ENCODE results near the gene MATN3.
A peak's percentile ranks its signal among the peaks of the same experiment; 100 is the strongest.

MATN3 gene

DNA sequence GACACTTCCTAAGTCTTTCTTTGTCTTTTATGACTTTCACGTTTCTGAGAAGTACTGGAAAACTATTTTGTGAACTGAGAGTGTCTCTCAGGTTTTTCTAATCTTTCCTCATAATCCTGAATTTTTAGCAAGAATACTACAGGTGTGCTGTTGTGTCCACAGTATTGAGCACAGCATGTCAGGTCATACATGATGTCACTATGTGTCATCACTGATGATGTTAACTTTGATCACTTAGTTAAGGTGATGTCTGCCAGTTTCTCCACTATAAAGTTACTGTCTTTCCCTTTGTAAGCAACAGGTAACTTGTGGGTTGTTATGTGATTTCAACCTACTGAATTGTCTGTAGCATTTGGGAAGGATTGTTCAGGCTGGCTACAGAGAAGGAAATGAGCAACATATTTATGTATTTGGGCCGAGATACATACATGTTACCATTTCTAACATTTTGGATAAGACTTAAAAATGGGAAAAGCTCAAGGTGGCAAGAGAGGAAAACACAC lies 11.1 kb downstream of the MATN3 start:
- no peak for DNase-seq (ENCODE audit: low read depth in 2 of 2)

DNA sequence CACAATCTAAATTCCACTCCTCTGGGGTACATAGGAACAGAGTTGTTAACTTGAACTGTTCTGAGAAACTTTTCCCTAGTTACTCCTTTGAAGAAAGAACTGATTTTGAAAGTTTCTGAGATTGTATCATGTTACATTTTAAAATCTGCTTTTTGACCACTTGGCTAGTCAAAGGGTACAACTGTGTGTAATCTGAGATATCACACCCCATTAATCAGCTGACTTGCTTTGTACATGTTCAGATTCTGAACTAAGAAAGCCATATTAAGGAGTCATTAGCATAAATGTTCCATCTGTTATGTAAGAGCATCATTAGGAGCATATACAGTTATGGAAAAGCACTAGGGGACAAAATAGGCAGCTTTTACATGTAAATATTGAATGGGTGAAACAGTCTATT lies 18.7 kb downstream of the MATN3 start:
- DNase-seq (ENCODE audit: low read depth in 2 of 2) = no peak

DNA sequence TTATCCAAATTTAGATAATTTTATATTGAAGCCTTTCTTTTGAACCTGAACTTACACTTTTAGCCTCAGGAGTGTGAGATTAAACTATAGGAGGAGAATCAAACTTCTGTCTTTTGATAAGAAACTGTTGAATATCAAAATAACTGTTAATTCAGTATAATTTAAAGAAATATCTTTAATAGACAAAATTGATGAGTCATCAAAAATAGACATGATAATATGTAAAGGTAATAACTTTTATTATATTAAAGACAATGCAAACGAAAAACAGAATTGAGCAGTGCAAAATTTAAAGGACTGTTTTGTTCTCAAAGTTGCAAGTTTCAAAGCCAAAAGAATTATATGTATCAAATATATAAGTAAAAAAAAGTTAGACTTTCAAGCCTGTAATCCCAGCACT lies 20.6 kb downstream of the MATN3 start:
- no peak for DNase-seq (ENCODE audit: low read depth in 2 of 2)

DNA sequence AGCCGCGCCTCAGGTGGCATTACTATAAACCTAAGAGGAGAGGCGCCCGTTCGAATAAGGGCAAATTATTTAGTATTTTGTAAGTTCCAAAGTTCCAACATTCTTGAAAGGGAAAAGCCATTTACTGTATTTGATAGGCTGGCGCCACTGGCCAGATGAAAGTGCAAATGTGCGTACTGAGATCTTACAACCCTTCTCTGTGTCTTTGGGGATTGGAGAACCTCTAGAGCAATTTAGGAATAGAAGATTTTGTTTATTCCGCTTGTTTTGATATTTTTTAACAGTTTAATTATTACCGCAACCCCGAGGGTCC lies 22.1 kb downstream of the MATN3 start:
- no peak for DNase-seq (ENCODE audit: low read depth in 2 of 2)

DNA sequence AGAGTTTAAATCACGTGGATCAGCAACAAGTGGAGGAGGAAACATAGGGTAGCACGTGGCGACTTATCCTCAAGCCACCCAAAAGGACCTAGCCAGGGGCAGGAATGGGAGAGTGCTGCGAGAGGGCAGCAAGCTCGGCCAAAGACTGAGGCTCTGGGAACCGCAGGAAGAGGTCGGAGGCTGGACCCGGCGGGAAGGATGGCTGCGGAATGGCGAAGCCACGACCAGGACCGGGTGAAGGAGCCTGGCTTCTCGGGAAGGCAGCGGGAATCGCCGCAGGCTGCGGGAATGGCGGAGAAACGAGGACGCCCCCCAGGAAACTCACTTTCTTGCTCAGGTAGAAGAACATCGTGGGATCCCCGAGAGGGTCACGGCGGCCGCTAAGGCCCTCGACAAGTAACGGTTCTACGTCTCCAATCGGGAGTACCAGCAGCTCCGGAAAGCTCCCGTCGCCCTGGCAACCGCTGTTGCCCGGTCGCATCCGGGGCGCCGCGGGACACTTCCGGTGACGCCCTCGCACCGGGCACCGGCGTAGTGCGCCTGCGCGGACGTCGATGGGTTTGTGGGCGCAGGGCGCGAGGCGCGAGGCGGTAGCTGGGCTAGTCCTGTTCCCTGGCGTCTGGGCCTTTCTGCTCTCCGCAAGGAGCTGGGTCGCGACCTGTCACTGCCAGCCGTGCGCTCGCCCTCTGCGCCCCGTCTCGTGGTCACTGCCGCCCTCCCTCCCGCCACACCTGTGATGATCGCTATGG lies 22.6 kb downstream of the MATN3 start, which contains the start of gene WDR35:
Gene WDR35, minus strand, starts transcription at position 439 of the 749 bp plus-strand sequence. Its CDS starts 90 bp downstream, at position 349.
- peak; percentile 89 to 93 for DNase-seq (ENCODE audit: low read depth in 2 of 2)

DNA sequence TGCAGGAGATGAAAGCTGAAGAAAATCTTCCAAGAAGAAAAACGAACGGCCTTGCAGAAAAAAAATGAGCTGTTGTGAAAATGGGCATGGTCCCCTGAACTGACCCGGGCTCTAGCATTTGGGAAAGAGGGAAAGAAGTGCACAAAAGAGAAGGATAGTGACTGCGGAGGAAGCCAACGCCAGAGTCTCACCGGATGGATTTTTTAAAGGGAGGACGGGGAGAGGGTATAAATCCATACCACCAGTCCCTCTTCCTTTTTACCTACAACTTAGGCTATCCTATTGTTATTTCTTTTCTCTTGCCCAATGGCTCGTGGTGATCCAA lies 23.2 kb downstream of the MATN3 start:
- no peak for DNase-seq (ENCODE audit: low read depth in 2 of 2)

DNA sequence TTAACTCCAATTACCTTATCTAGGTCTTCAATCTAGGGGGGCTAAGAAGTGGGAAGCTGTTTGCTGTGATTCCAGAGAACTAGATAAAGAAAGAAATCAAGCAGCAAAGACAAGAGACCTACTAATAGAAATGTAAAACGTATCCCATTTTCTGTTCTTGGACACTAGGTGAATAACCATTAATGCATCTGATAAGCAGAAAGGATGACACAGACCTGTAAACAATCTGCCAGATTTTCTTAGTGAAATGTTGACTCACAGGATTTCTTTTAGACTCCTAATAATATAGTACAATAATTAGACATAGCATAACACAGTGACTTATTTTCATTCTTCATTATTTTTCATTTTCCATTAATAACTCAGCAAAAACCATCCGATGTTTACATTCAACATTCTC lies 23.9 kb downstream of the MATN3 start:
- no peak for DNase-seq (ENCODE audit: low read depth in 2 of 2)

DNA sequence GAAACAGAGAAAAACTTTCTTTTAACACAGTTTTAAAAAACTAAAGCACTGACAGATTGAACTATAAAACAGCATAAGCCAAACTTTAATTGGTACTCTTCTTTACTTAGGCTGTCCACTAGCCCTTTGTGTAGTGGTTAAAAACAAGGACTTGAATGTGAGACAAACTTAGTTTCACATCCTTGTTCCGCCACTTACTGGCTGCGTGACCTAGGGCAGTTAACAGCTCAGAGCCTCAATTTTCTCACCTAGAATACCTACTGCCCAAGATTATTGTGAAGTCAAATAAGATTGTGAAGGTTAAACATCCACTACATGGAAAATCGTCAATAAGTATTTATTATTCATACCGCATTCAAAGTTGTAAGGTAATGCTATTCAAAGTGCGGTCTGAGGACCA lies 24.5 kb downstream of the MATN3 start:
- DNase-seq (ENCODE audit: low read depth in 2 of 2) = no peak

DNA sequence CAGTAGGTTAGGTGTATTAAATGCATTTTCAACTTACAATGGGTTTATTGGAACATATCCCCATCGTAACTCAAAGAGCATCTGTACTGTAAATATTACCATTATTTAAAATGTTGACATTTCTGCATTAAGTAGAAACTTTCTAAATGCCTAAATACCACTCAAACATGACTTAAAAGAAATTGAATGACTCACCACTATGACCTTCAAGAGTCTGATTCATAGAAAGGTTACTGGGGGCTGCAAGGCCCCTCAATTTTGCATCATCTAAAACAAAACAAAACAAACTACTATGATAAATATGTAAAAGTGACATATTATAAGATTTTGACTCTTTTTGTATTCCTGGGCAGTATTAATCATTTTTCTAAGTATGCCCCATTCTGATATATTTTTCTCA lies 30.2 kb downstream of the MATN3 start:
- DNase-seq (ENCODE audit: low read depth in 2 of 2) = no peak

DNA sequence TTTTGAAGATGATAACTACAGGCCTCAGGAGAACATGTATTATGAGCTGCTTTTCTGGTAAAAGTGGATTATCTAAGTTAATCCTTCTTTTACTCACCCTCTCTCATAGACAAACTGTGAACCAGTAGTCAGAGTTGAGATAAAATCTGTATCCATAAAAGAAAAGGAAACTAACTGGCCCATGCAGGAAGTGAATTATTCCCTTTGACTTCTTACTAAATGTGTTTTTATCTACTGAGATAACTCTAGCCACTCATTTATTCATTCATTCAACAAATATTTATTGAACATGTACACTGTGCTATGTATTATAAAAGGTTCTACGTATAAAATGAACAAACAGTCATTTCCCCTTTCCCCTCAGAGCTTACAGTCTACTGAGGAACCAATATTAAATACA lies 32.5 kb downstream of the MATN3 start:
- DNase-seq (ENCODE audit: low read depth in 2 of 2) = no peak

DNA sequence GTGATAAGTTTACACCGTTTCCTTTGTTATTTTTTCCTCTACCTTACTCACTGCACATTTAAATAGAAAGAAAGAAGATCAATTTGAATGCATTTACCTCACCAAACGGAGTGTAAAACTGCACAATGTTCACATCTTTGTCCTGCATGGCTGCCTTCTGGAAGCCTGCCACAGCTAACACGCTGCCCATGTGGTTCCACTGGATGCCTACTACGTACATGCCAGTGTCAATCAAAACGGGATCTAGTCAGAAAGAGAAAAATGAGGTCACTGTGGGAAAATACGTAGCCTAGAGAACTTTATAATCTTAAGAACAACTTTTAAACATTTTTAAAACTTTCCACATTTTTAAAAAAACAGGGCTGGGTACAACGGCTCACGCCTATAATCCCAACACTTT lies 39.0 kb downstream of the MATN3 start:
- DNase-seq (ENCODE audit: low read depth in 2 of 2) = no peak

DNA sequence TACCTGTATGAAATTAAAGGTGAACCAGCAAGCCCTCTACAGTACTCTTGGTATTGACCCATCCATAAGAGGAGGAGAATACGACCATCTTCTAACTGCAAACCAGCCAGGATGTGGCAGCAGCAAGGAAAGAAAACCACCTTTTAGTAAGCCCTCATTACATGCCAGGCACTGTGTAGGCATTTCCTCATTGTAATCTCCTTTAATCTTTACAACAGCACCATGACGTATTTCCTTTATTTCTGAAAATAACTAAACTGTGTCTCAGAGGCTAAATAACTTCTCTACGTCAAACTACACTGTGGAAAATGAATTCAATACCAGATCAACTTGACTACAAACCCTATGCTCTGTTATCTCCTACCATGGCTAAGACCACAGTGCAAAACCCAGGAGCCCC lies 40.8 kb downstream of the MATN3 start:
- DNase-seq (ENCODE audit: low read depth in 2 of 2) = no peak

DNA sequence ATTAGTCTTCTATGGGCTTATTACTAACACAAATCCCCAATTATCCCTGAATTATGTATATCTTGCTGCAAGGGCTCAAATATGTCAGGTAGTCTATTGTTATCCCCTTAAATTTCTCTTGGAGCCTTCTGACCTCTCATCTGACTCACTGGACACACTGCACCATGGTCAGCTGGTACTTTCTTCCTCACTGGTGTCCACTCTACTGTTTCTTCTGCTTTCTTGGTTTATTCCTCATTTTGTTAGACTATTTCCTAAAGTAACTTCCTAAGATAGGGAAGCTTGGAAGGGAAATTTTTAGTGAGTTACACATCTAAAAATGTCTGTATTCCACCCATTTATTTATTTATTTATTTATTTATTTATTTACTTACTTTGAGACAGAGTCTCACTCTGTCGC lies 49.1 kb downstream of the MATN3 start:
- no peak for DNase-seq (ENCODE audit: low read depth in 2 of 2)

DNA sequence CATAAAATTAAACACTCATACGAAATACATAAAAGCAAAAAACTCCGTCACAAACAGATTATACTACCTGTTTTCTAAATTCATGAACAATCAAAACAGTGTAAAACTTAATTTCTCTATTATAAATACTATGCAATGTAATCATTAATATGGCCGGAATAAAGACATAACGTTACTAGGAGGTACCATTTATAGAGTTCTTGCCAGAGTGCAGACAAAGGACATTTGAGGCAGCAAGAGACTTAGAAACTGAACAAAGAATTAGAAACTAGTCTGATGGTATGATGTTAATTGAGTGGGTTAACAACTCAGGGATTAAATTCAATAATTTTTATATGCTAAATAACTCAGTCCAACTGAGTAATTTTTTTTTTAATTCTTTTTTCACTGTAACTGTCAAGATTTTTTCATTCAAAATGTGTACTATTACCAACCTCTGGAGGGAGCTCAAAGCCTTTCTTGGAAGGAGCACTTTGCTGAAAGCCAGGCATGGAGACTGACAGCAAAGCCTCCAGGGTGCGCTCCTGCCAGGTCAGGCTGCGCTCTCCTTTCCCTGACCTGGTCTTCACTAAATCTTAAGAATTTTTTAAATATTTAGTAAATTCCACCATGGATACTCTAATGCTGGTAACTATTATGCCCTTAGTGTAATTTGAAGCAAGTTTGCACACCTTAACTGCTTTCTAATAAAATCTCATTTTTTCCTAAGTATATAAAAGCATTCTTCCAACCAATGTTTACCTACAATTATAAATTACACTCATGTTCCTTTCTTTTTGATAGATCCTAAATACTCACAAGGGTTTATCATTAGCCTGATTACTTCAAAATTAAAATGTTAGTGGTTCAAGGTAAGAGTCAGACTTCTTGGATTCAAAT lies 56.7 kb downstream of the MATN3 start:
- DNase-seq (ENCODE audit: low read depth in 2 of 2) = peak; percentile 1 to 8

DNA sequence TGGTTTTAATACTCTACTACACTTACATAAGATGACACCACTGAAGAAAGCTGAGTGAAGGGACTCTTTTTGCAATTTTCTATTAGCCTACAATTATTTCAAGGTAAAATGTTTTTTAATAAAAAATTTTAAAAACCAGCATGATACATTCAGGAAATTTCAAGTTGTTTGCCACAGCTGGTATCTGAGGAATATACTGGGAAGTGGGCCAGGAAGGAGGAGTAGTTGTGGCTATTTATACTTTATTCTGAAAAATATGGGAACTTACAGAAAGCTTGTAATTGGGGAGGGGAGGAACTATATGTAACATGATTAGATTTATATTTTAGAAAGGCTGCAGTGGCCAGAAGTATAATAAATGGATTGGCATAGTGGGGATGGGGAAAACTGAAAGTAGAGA lies 63.4 kb downstream of the MATN3 start:
- no peak for DNase-seq (ENCODE audit: low read depth in 2 of 2)

DNA sequence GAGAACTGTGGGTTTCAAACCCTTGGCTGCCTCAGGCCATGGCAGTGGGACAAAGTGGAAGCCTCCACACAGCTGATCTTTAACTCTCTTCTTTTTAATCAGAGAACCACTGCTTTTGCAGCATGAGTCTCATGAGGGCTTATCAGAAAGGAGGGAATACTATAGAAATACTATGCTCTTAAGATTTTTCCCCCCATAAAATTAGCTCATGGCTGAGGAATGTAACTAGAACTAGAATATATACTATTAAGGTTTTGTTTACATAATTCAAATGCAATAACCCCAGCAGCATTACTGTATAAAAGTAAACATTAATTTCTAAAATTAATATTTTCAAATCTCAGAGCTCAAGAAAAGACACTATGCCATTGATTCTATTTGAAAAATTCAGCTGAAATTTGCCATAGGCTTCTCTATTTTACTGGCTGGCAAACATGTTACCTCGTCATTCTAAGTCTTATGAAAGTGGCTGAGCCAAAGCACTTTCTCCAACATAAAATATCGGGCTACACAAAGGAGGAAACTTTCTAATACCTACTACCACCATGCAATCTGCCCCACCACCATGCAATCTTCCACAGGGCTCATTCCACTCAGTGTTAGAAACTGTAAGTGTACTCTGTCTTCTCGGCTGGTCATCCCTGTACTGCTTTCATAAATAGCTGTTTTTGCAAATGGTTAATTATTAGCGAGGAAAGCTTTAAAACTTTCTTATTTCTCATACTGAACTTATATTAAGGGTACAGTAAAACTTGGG lies 65.1 kb downstream of the MATN3 start:
- DNase-seq (ENCODE audit: low read depth in 2 of 2) = no peak

DNA sequence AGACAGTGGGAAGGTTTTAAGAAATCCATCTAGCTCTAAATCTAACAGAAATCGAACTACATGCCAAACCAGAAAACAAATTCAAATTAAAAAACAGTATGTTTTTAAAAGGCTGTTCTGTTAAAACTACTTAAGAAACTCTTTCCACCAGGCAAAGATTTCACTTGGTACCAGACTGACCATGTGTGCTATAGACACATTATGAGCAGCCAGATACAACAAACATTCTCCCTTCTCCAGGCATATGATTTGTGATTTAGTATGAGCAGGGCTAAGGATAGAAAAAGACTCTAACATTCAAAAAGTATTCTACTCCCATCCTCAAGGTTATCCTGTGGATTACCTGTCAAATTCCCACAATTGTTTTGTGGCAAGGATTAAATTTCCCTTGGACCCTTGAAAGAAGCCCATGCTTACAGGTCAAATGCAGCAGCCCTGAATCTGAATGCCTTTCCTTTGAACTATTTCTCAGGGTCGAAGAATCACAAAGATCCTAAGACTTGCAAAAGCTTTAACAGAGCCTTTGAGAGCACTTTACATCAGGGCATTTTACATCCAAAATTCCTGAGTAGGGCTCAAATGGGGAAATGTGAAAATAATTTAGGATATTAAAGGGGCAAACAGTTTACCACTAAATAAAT lies 68.1 kb downstream of the MATN3 start:
- DNase-seq (ENCODE audit: low read depth in 2 of 2) = no peak

DNA sequence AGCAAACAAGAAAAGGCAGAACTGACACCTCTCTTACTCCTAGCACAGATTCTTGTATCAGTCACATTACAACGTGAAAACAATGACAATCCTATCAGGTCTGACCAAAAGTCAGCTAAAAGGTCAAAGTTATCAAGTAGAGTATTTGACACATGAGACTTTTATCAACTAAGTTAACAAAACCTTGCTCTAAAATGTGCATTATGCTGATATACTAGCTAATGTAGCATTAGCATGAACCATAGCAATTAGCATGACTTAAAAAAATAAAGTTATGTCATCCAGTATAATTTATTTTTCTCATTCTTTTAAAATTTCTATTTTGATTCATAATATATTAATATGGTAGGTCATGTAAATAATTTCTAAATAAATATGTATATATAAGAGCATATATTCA lies 69.3 kb downstream of the MATN3 start:
- no peak for DNase-seq (ENCODE audit: low read depth in 2 of 2)

DNA sequence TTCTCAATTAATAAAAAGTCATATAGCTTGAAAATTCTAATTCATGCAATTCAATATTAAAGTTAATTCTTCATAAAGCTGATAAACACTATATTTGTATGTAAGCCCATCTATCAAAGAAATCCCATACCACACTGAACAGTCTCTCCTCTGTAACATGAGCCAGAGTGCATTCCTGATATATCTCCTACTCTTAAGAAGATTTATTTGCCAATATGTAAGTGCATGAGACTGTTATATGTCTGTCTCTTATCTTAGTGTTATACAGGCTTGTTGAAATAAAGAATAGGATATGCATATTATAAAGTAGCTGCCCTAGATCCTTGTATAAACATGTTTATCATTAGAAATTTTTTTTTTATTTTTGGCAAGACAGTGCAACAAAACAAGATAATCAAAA lies 70.3 kb downstream of the MATN3 start:
- DNase-seq (ENCODE audit: low read depth in 2 of 2) = no peak
